Coronary artery (tissue), 2 donors: ENCODE data around the gene FAR2.

Source experiments
- DNase-seq: peaks from one replicate; pipeline ENCODE4 v3.0.0-alpha.2; 2017; ENCODE audit warnings: low spot score
- H3K27ac ChIP-seq, 2 donors: fragments of 200-600 bp; sonication (generic); one replicate each; pipeline ENCODE4 v1.5.1; 2016 to 2019
- H3K4me3 ChIP-seq: fragments of 200-600 bp; sonication (generic); 2 replicates; pipeline ENCODE4 v1.5.1; 2016; ENCODE audit warnings: mild to moderate bottlenecking, moderate library complexity
- TF ChIP-seq, protein P1 (sequence below): fragments of 200-600 bp; sonication (generic); IDR thresholded peaks from one replicate; pipeline ENCODE4 v1.5.1; 2019; ENCODE audit warnings: antibody characterized with exemption

FAR2 gene

DNA sequence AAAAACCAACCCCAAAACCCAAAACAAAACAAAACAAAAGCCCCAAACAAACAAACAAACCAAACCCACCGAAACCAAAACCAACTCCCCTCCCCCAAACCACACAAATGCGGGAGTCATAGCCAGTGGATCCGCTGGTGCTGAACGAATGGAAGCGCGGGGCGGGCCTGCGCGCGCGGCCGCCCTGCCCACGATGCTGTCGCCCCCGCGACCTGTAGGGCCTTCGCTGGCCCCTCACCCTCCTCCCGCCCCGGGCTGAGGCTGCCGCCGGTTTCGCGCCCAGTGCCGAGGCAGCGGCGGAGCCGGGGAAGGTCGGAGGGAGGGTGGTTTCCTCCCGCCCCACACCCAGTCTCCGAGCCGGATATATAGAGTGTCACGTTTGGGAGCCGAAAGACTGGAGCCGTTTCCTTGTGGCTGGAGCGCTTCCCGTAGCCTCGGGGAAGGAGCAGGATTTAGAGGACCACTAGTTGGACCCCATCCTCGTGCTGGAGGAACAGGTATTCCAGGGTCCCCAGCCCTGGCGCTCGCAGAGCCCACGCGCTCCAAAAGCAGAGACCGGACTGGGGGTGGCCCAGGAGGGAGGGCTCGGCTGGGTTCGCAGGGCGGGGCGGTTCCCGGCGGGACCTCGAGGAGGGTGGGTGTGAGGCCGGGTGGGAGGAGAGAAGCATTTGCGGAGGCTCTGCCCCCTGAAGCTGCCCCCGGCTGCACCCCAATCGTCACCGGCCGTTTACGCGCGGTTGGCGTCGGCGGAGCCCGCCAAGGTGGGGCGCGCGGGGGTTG lies at the start of gene FAR2:
TSS of gene FAR2 (plus strand) at position 368 of the 780 bp plus-strand sequence. CDS start 121,172 bp downstream, outside the sequence.
- TF ChIP-seq, protein P1, sequence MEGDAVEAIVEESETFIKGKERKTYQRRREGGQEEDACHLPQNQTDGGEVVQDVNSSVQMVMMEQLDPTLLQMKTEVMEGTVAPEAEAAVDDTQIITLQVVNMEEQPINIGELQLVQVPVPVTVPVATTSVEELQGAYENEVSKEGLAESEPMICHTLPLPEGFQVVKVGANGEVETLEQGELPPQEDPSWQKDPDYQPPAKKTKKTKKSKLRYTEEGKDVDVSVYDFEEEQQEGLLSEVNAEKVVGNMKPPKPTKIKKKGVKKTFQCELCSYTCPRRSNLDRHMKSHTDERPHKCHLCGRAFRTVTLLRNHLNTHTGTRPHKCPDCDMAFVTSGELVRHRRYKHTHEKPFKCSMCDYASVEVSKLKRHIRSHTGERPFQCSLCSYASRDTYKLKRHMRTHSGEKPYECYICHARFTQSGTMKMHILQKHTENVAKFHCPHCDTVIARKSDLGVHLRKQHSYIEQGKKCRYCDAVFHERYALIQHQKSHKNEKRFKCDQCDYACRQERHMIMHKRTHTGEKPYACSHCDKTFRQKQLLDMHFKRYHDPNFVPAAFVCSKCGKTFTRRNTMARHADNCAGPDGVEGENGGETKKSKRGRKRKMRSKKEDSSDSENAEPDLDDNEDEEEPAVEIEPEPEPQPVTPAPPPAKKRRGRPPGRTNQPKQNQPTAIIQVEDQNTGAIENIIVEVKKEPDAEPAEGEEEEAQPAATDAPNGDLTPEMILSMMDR, result no peak
- peak within 1 kb of the TSS; percentile 42 to 85 for H3K27ac ChIP-seq
- DNase-seq, result no peak

GRCh38 chr12:29102741-29103140 lies 46.3 kb upstream of the FAR2 start:
- Histone ChIP-seq H3K4me3 (no peak overlapping the region), H3K27ac (no peak overlapping the region)
- no peak for DNase-seq
- TF ChIP-seq, protein P1, result no peak

More for the DNA sequence above, at the start of gene FAR2:
- peak within 1 kb of the TSS; percentile 92 for H3K4me3 ChIP-seq

- Histone ChIP-seq H3K27ac (no peak overlapping the region), H3K4me3 (no peak overlapping the region)
- no peak for DNase-seq
- TF ChIP-seq, protein P1, result no peak
Measured at GRCh38 chr12:29103539-29103974, 45.5 kb upstream of the FAR2 start.

- H3K27ac ChIP-seq, result no peak overlapping the region
- DNase-seq, result no peak
- TF ChIP-seq, protein P1, result no peak
- H3K4me3 ChIP-seq, result no peak overlapping the region
Measured at GRCh38 chr12:29104516-29104915, 44.6 kb upstream of the FAR2 start.

- TF ChIP-seq, protein P1, result no peak
- H3K27ac ChIP-seq, result no peak overlapping the region
- H3K4me3 ChIP-seq, result no peak overlapping the region
- DNase-seq, result no peak
Measured at GRCh38 chr12:29110506-29111442, 38.3 kb upstream of the FAR2 start.

- Histone ChIP-seq H3K4me3 (no peak overlapping the region), H3K27ac (no peak overlapping the region)
- TF ChIP-seq, protein P1, result no peak
- DNase-seq, result no peak
Measured at GRCh38 chr12:29113101-29113500, 36.0 kb upstream of the FAR2 start.
